ENCODE data around the gene GIGYF2. TPM values are rescaled to one million over a fixed set of nuclear protein-coding genes. Genes with fewer than 3 reads are reported as not detected.
A peak's percentile ranks its signal among the peaks of the same experiment; 100 is the strongest.

The GIGYF2 gene
- total RNA-seq, 1 experiment from 2014 or later = 60.6 TPM

GRCh38 chr2:232749331-232749730 lies 52.2 kb downstream of the GIGYF2 start:
- DNase-seq (ENCODE audit: low read depth, low spot score) (no peak), ATAC-seq (no peak)
- Histone ChIP-seq H3K4me2 (ENCODE audit: low read length) (peak overlapping the region; percentile 36; the same call in 1 of the 2 replicates), H3K9me3 (ENCODE audit: control insufficient read depth in 1 of 2, insufficient read depth in 1 of 2, low read depth in 1 of 2, low read length in 2 of 2) (no peaks in the 10 kb centered on the region), H2AFZ (ENCODE audit: low read depth, low read length, poor library complexity, severe bottlenecking) (no peak overlapping the region), H4K20me1 (ENCODE audit: insufficient read depth) (no peaks in the 10 kb centered on the region), H3K9ac (ENCODE audit: low read length) (no peak overlapping the region), H3K4me1 (ENCODE audit: control insufficient read depth in 1 of 2, insufficient read depth in 2 of 2, low read length in 2 of 2) (peaks cover 5 to 14% of the 10 kb centered on the region in 2 experiments; a peak in 3 of 4 replicates), H3K27ac (ENCODE audit: low read depth, low read length) (no peak overlapping the region), H3K36me3 (ENCODE audit: control insufficient read depth in 1 of 2, insufficient read depth in 2 of 2, low read length in 2 of 2) (peaks cover 0 to 10% of the 10 kb centered on the region in 2 experiments; a peak in 3 of 4 replicates), H3K4me3 (replicated peaks in 1 of 2; ENCODE audit: low read depth in 1 of 2, low read length in 2 of 2) (no peak overlapping the region), H3K79me2 (ENCODE audit: insufficient read depth, low read length) (peaks cover 13% of the 10 kb centered on the region), H3K27me3 (ENCODE audit: insufficient read depth, low read length) (no peaks in the 10 kb centered on the region), H3K9me2 (ENCODE audit: insufficient read depth) (no peaks in the 10 kb centered on the region)
- ChIA-PET RAD21 (ENCODE audit: low non-redundant PET in 1 of 2, low total read pairs in 2 of 2, uncharacterized antibody in 2 of 2, unreplicated experiment in 2 of 2) (no interaction called here), POLR2A (no interaction called here), CTCF (no interaction called here)
- BruUV-seq (replicated peaks) = no TSS peak
- TF ChIP-seq POLR2A (IDR thresholded peaks at IDR 0.05; ENCODE audit: borderline replicate concordance, extremely low read depth, insufficient read depth, insufficient read length) (no peak), EZH2phosphoT487 (IDR thresholded peaks at IDR 0.05; ENCODE audit: borderline replicate concordance) (no peak), ZNF274 (IDR thresholded peaks at IDR 0.05; ENCODE audit: low read depth, low read length) (no peak), ZBTB33 (IDR thresholded peaks at IDR 0.05; ENCODE audit: extremely low read depth, insufficient replicate concordance, low read length) (no peak), CBX3 (IDR thresholded peaks at IDR 0.05; ENCODE audit: low read depth) (no peak), ATF3 (IDR thresholded peaks at IDR 0.05) (no peak), CTCF (IDR thresholded peaks at IDR 0.05 in 2 of 3, conservative IDR thresholded peaks at IDR 0.05 in 1 of 3; ENCODE audit: borderline replicate concordance in 1 of 3, insufficient read depth in 1 of 3, low read depth in 2 of 3, low read length in 2 of 3) (no peak)
- intact Hi-C loops (cut with micrococcal nuclease) = no loop called here

Measured in HCT116 (cell line).